H1 (cell line): ENCODE measurements around the gene CACNG6. TPM values are rescaled to one million over a fixed set of nuclear protein-coding genes. Genes with fewer than 3 reads are reported as not detected.

Experiments
- TAF1 ChIP-seq: IDR thresholded peaks from 2 replicates; pipeline ENCODE4 v1.6.1; 2011; ENCODE audit warnings: mild to moderate bottlenecking, low read depth, low read length
- polyA plus RNA-seq, 7 experiments: library from polyadenylated mRNA; depleted of rRNA in 3 of 7; stranded (reverse) in 5 of 7; unstranded in 2 of 7; fragments of >200 nt in 5 of 7; fragments of 200-250 nt in 2 of 7; gene quantifications; 1 replicate in 5 of 7; 2 replicates in 1 of 7; 4 replicates in 1 of 7; pipeline versions ENCODE4 v1.2.1 to v1.2.3, GENCODE V29; 2011 to 2013; ENCODE audit warnings: missing spikeins in 2 of 7, mixed read lengths in 2 of 7
- total RNA-seq: library from RNA; stranded (reverse); fragmentation: NEBNext Ultra II Directional; extraction: Animal tissue kit (Norgen Biotek cat#: 25700); gene quantifications from 2 replicates; pipeline ENCODE4 v1.2.1, GENCODE V29; 2021
- TF ChIP-seq, protein P1 (sequence below): IDR thresholded peaks from 2 replicates; pipeline ENCODE4 v1.6.1; 2012; ENCODE audit warnings: low read length, inconsistent platforms

Gene CACNG6
- total and polyA plus RNA-seq, 2 of the 8 experiments (the other 6 are each of a cell fraction or from before 2014, with no cell fraction given), result 1.2 to 1.6 TPM

DNA sequence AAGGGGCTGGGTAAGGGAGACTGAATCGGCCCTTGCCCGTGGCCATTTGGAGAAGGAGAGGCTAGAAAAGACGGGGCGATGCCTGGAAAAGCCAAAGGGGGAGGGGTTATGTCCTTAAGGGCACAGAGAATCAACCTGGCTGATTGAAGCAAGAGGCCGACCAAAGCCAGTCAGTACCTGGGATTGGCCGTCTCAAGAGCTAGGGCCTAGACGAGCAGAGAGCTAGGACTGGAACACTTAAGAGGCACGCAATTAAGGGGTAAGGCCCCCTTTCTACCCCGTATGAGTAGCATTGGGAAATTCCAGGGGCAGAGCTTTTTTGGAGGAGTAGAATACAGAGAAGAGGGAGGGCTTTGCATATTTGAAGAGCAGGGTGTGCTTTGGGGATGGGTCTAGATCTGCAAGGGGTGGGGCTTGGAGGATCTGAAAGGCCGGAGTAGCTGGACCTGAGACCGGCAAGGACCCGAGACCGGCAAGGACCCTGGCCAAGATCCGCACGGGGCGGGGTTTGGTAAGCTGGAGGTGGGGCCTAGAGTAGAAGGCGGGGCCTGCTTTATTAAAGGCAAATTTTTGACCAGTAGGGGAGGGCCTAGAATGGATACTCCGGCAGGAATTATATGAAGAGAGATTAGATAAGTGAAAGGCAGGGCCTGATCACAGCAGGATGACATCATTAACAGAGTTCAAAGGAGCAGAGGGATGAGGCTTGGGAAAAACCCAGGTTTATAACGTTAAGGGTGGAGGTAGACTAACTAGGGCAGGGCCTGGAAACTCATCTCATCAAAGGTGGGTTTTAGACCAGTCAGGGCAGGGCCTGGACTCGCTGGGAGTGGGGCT lies 10.7 kb upstream of the CACNG6 start (continued):
- TF ChIP-seq, protein P1, sequence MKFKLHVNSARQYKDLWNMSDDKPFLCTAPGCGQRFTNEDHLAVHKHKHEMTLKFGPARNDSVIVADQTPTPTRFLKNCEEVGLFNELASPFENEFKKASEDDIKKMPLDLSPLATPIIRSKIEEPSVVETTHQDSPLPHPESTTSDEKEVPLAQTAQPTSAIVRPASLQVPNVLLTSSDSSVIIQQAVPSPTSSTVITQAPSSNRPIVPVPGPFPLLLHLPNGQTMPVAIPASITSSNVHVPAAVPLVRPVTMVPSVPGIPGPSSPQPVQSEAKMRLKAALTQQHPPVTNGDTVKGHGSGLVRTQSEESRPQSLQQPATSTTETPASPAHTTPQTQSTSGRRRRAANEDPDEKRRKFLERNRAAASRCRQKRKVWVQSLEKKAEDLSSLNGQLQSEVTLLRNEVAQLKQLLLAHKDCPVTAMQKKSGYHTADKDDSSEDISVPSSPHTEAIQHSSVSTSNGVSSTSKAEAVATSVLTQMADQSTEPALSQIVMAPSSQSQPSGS, result peak; percentile 94
- TF ChIP-seq TAF1, result no peak
